Measurements from ENCODE around the gene MROH8. TPM values are rescaled to one million over a fixed set of nuclear protein-coding genes. Genes with fewer than 3 reads are reported as not detected.

Gene MROH8
- total RNA-seq, 4 donors from 2014 or later: 2.2 to 18.0 (median 3.5) TPM

GRCh38 chr20:37200376-37200775 is 21.0 kb upstream of the MROH8 start:
- Histone ChIP-seq H3K9me3 (no peaks in the 10 kb centered on the region), H3K27ac (no peak overlapping the region), H3K4me3 (no peak overlapping the region), H3K4me1 (peaks cover 0 to 16% (median 5%) of the 10 kb centered on the region in 4 donors), H3K36me3 (peaks cover 0 to 36% (median 19%) of the 10 kb centered on the region in 4 donors), H3K27me3 (no peaks in the 10 kb centered on the region)
- intact Hi-C loops (cut with DNase I; ENCODE audit: low total_unique reads): loop anchor here (10.0 kb wide), 2 partner anchors 184 to 324 kb away; partner anchors contain the start of genes BLCAP and NNAT
- TF ChIP-seq EP300 (IDR thresholded peaks at IDR 0.05; ENCODE audit: low read depth) (no peak), CTCF (IDR thresholded peaks at IDR 0.05) (no peak), POLR2AphosphoS5 (IDR thresholded peaks at IDR 0.05) (no peak), POLR2A (IDR thresholded peaks at IDR 0.05) (no peak)
- 91 to 97% methylated on average over 4 of the region's 4 CpGs for WGBS, 2 donors (ENCODE audit: low coverage in 1 of 2)
- in situ Hi-C loops (cut with MboI; ENCODE audit: low pct_ligation_motif_present in 1 of 4, low pct_unique_long_range_greater_than_20kb in 1 of 4, low sequenced_read_pairs in 3 of 4): no loop called here
- DNase-seq: no peak

GRCh38 chr20:37198932-37199660 is 19.7 kb upstream of the MROH8 start:
- intact Hi-C loops (cut with DNase I; ENCODE audit: low total_unique reads): no loop called here
- in situ Hi-C loops (cut with MboI; ENCODE audit: low pct_ligation_motif_present in 1 of 4, low pct_unique_long_range_greater_than_20kb in 1 of 4, low sequenced_read_pairs in 3 of 4): loop anchor here in 1 of 4 donors (10.0 kb wide), 1 partner anchor 336 kb away; no protein-coding TSS in a partner anchor
- Histone ChIP-seq H3K27ac (no peak overlapping the region), H3K9me3 (no peaks in the 10 kb centered on the region), H3K27me3 (no peaks in the 10 kb centered on the region), H3K4me3 (no peak overlapping the region), H3K36me3 (peaks cover 0 to 23% (median 13%) of the 10 kb centered on the region in 4 donors), H3K4me1 (peaks cover 0 to 24% (median 9%) of the 10 kb centered on the region in 4 donors)
- no peak for DNase-seq
- TF ChIP-seq POLR2A (IDR thresholded peaks at IDR 0.05) (no peak), EP300 (IDR thresholded peaks at IDR 0.05; ENCODE audit: low read depth) (no peak), POLR2AphosphoS5 (IDR thresholded peaks at IDR 0.05) (no peak), CTCF (IDR thresholded peaks at IDR 0.05) (no peak)
- WGBS, 2 donors (ENCODE audit: low coverage in 1 of 2): 84% methylated on average over 16 of the region's 16 CpGs; no CpG with 5 or more reads in 1 of the 2 donors

- intact Hi-C loops (cut with DNase I; ENCODE audit: low total_unique reads) (no loop called here), in situ Hi-C loops (cut with MboI; ENCODE audit: low pct_ligation_motif_present in 1 of 4, low pct_unique_long_range_greater_than_20kb in 1 of 4, low sequenced_read_pairs in 3 of 4) (loop anchor here in 1 of 4 donors (10.0 kb wide), 1 partner anchor 340 kb away; no protein-coding TSS in a partner anchor)
- TF ChIP-seq CTCF (IDR thresholded peaks at IDR 0.05): no peak
- no peak for TF ChIP-seq POLR2AphosphoS5 (IDR thresholded peaks at IDR 0.05)
- TF ChIP-seq POLR2A (IDR thresholded peaks at IDR 0.05): no peak
- no peak for TF ChIP-seq EP300 (IDR thresholded peaks at IDR 0.05; ENCODE audit: low read depth)
- H3K27ac ChIP-seq: no peak overlapping the region
- peaks cover 6 to 21% (median 11%) of the 10 kb centered on the region in 4 donors for H3K4me1 ChIP-seq
- no peak for DNase-seq
- peaks cover 0 to 14% (median 6%) of the 10 kb centered on the region in 4 donors for H3K36me3 ChIP-seq
- no peaks in the 10 kb centered on the region for H3K9me3 ChIP-seq
- no peak overlapping the region for H3K4me3 ChIP-seq
- H3K27me3 ChIP-seq: no peaks in the 10 kb centered on the region
- WGBS, 2 donors (ENCODE audit: low coverage in 1 of 2): 63 to 65% methylated on average over 7 to 14 of the region's 14 CpGs
Measured at GRCh38 chr20:37194621-37195417, 15.5 kb upstream of the MROH8 start.

GRCh38 chr20:37193821-37194220 is 14.5 kb upstream of the MROH8 start:
- Histone ChIP-seq H3K9me3 (no peaks in the 10 kb centered on the region), H3K27ac (no peak overlapping the region), H3K36me3 (peaks cover 0 to 6% (median 3%) of the 10 kb centered on the region in 4 donors), H3K4me3 (no peak overlapping the region), H3K27me3 (no peaks in the 10 kb centered on the region), H3K4me1 (peaks cover 6 to 24% (median 11%) of the 10 kb centered on the region in 4 donors)
- 85 to 97% methylated on average over 6 to 8 of the region's 8 CpGs for WGBS, 2 donors (ENCODE audit: low coverage in 1 of 2)
- TF ChIP-seq POLR2AphosphoS5 (IDR thresholded peaks at IDR 0.05) (no peak), CTCF (IDR thresholded peaks at IDR 0.05) (no peak), EP300 (IDR thresholded peaks at IDR 0.05; ENCODE audit: low read depth) (no peak), POLR2A (IDR thresholded peaks at IDR 0.05) (no peak)
- intact Hi-C loops (cut with DNase I; ENCODE audit: low total_unique reads) (no loop called here), in situ Hi-C loops (cut with MboI; ENCODE audit: low pct_ligation_motif_present in 1 of 4, low pct_unique_long_range_greater_than_20kb in 1 of 4, low sequenced_read_pairs in 3 of 4) (loop anchor here in 1 of 4 donors (10.0 kb wide), 1 partner anchor 341 kb away; no protein-coding TSS in a partner anchor)
- DNase-seq: no peak

All from transverse colon (tissue), 4 donors.